ENCODE results near the gene POLR1D. TPM values are rescaled to one million over a fixed set of nuclear protein-coding genes. Genes with fewer than 3 reads are reported as not detected.

POLR1D gene
- total RNA-seq, 4 donors from 2014 or later = 110 to 148 (median 124) TPM

- 91% methylated on average over 4 of the region's 4 CpGs for WGBS
- no peak overlapping the region for H3K4me3 ChIP-seq
- DNase-seq (ENCODE audit: extremely low spot score) = no peak
- H3K27ac ChIP-seq (replicated peaks in 1 of 4) = no peak overlapping the region
- intact Hi-C loops (cut with DNase I) = no loop called here
- no peaks in the 10 kb centered on the region for H3K9me3 ChIP-seq
- no peaks in the 10 kb centered on the region for H3K27me3 ChIP-seq
- H3K36me3 ChIP-seq = peaks cover 0 to 7% (median 0%) of the 10 kb centered on the region in 4 donors
- TF ChIP-seq POLR2A (IDR thresholded peaks at IDR 0.05; ENCODE audit: low read depth) (no peak), CTCF (IDR thresholded peaks at IDR 0.05) (no peak), POLR2AphosphoS5 (IDR thresholded peaks at IDR 0.05) (no peak), EP300 (IDR thresholded peaks at IDR 0.05) (no peak)
- H3K4me1 ChIP-seq = peaks cover 5 to 55% (median 32%) of the 10 kb centered on the region in 4 donors
Measured at GRCh38 chr13:27632214-27632613, 10.5 kb downstream of the POLR1D start.

GRCh38 chr13:27632648-27633047 is 11.0 kb downstream of the POLR1D start:
- TF ChIP-seq POLR2A (IDR thresholded peaks at IDR 0.05; ENCODE audit: low read depth) (no peak), EP300 (IDR thresholded peaks at IDR 0.05) (no peak), POLR2AphosphoS5 (IDR thresholded peaks at IDR 0.05) (no peak), CTCF (IDR thresholded peaks at IDR 0.05) (no peak)
- 78% methylated on average over 1 of the region's 1 CpG for WGBS
- H3K9me3 ChIP-seq = no peaks in the 10 kb centered on the region

GRCh38 chr13:27634231-27634630 is 12.5 kb downstream of the POLR1D start:
- peaks cover 11 to 72% (median 50%) of the 10 kb centered on the region in 4 donors for H3K4me1 ChIP-seq
- H3K9me3 ChIP-seq = no peaks in the 10 kb centered on the region
- H3K36me3 ChIP-seq = peaks cover 0 to 4% (median 0%) of the 10 kb centered on the region in 4 donors
- 77% methylated on average over 2 of the region's 2 CpGs for WGBS
- H3K27ac ChIP-seq (replicated peaks in 1 of 4) = peak overlapping the region in 2 of 4 donors; percentile 5 to 74
- no peak for DNase-seq (ENCODE audit: extremely low spot score)
- H3K4me3 ChIP-seq = no peak overlapping the region
- TF ChIP-seq POLR2AphosphoS5 (IDR thresholded peaks at IDR 0.05) = no peak
- TF ChIP-seq POLR2A (IDR thresholded peaks at IDR 0.05; ENCODE audit: low read depth) = no peak
- no peak for TF ChIP-seq EP300 (IDR thresholded peaks at IDR 0.05)
- TF ChIP-seq CTCF (IDR thresholded peaks at IDR 0.05) = no peak
- H3K27me3 ChIP-seq = no peaks in the 10 kb centered on the region
- intact Hi-C loops (cut with DNase I) = no loop called here

More at GRCh38 chr13:27632648-27633047, 11.0 kb downstream of the POLR1D start:
- H3K27me3 ChIP-seq = no peaks in the 10 kb centered on the region
- H3K27ac ChIP-seq (replicated peaks in 1 of 4) = no peak overlapping the region
- no peak for DNase-seq (ENCODE audit: extremely low spot score)
- H3K4me3 ChIP-seq = no peak overlapping the region
- peaks cover 6 to 59% (median 36%) of the 10 kb centered on the region in 4 donors for H3K4me1 ChIP-seq
- peaks cover 0 to 7% (median 0%) of the 10 kb centered on the region in 4 donors for H3K36me3 ChIP-seq
- intact Hi-C loops (cut with DNase I) = no loop called here

GRCh38 chr13:27634791-27635190 is 13.1 kb downstream of the POLR1D start:
- peaks cover 0 to 4% (median 0%) of the 10 kb centered on the region in 4 donors for H3K36me3 ChIP-seq
- H3K27ac ChIP-seq (replicated peaks in 1 of 4) = peak overlapping the region in 3 of 4 donors; percentile 12 to 74 (median 20)
- intact Hi-C loops (cut with DNase I) = no loop called here
- no peak for TF ChIP-seq CTCF (IDR thresholded peaks at IDR 0.05)
- no peak for TF ChIP-seq POLR2AphosphoS5 (IDR thresholded peaks at IDR 0.05)
- TF ChIP-seq POLR2A (IDR thresholded peaks at IDR 0.05; ENCODE audit: low read depth) = no peak
- TF ChIP-seq EP300 (IDR thresholded peaks at IDR 0.05) = no peak
- H3K9me3 ChIP-seq = no peaks in the 10 kb centered on the region
- H3K27me3 ChIP-seq = no peaks in the 10 kb centered on the region
- H3K4me3 ChIP-seq = no peak overlapping the region
- H3K4me1 ChIP-seq = peaks cover 14 to 72% (median 52%) of the 10 kb centered on the region in 4 donors
- DNase-seq (ENCODE audit: extremely low spot score) = no peak
- 91% methylated on average over 3 of the region's 3 CpGs for WGBS

GRCh38 chr13:27635266-27635665 is 13.6 kb downstream of the POLR1D start:
- Histone ChIP-seq H3K27me3 (no peaks in the 10 kb centered on the region), H3K27ac (replicated peaks in 1 of 4) (peak overlapping the region in 1 of 4 donors; percentile 74), H3K4me1 (peaks cover 14 to 73% (median 56%) of the 10 kb centered on the region in 4 donors)

More at GRCh38 chr13:27635266-27635665, 13.6 kb downstream of the POLR1D start:
- Histone ChIP-seq H3K9me3 (no peaks in the 10 kb centered on the region), H3K4me3 (no peak overlapping the region), H3K36me3 (peaks cover 0 to 4% (median 0%) of the 10 kb centered on the region in 4 donors)
- WGBS = 61% methylated on average over 1 of the region's 1 CpG
- TF ChIP-seq CTCF (IDR thresholded peaks at IDR 0.05) (no peak), EP300 (IDR thresholded peaks at IDR 0.05) (no peak), POLR2AphosphoS5 (IDR thresholded peaks at IDR 0.05) (no peak), POLR2A (IDR thresholded peaks at IDR 0.05; ENCODE audit: low read depth) (no peak)
- intact Hi-C loops (cut with DNase I) = no loop called here
- no peak for DNase-seq (ENCODE audit: extremely low spot score)
